GM21515 (cell line): ENCODE data around the gene OXER1.
A peak's percentile ranks its signal among the peaks of the same experiment; 100 is the strongest.

Experiments
- ATAC-seq: cut with Tn5 transposase; IDR thresholded peaks from one replicate; pipeline ENCODE4 v1.9.1; 2021; ENCODE audit not compliant: unreplicated experiment

The OXER1 gene

DNA sequence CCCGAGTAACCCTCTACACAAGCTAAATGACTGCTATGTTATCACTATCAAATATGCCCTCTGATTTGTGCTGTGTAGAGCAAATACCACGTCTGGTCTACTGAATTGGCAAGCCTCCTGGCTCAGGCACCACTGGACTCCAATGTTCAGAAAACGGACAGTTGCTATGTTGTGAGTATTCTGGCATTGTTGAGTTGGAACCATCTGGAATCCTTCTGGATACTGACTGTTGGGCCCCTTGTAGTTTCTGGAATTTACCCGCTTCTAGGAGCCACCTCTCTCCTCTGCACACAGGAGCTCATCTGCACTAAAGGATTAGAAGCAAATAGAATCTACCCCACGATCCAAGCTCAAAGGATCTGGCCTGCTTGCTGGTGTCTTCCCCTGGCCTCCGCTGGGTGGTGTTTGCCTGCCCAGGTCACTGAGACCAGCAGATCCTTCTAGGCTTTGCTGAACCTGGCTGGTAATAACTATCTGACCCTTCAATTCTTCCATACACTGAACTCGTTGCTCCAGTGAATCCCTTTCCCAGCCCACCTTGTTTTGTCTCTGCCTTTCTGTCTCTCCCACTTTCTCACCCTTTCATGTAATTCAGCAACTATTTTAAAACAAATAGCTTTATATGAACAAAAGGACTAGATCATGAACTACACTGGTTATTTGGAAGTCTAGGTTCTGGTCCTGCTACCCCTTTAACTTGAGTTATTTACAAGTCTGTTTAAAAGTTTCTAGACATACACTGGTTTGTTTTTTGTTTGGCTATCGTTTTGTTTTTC is 30.5 kb upstream of the OXER1 start:
- ATAC-seq: no peak

DNA sequence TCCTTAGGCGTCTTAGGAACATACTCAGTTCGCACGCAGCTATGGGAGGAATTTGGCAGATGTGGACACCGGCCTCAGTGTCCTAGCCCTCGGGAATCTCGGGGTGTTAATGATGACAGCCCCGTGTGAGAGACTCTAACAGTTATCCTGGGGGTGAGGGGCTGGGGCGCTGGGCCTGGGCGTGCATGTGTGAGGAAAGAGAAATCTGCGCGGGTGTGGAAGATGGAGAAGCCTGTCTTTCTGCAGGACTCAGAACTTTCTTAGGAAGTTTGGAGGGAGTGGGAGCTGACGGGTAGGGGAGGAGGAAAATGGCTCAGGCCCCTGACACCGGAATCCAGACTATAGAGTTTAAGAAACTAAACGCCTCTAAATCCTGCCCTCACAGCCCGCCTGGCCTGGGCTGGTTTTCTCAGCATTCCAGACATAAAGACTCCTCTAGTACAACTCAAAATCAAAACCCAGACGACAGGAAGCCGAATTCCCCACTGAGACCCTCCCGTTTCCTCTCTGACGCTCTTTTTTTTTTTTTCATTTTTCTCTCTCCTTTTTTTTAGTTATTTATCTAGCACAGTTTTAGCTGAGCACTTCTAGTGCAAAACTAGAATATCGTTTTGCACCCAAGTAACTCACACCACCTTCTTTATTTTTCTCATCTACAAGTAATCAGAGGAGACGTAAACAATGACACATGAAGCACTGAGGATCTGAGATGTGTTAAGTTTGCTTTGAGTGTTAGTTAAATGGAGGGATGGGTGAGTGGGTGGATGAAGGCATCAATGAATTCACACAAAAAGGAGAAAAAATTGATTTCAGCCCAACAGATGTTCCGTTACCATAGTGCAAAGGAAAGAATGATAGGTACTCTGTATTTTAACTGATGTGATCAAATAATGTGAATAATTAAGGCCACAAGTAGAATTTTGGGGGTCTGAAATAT is 29.7 kb upstream of the OXER1 start:
- ATAC-seq: peak; percentile 0

DNA sequence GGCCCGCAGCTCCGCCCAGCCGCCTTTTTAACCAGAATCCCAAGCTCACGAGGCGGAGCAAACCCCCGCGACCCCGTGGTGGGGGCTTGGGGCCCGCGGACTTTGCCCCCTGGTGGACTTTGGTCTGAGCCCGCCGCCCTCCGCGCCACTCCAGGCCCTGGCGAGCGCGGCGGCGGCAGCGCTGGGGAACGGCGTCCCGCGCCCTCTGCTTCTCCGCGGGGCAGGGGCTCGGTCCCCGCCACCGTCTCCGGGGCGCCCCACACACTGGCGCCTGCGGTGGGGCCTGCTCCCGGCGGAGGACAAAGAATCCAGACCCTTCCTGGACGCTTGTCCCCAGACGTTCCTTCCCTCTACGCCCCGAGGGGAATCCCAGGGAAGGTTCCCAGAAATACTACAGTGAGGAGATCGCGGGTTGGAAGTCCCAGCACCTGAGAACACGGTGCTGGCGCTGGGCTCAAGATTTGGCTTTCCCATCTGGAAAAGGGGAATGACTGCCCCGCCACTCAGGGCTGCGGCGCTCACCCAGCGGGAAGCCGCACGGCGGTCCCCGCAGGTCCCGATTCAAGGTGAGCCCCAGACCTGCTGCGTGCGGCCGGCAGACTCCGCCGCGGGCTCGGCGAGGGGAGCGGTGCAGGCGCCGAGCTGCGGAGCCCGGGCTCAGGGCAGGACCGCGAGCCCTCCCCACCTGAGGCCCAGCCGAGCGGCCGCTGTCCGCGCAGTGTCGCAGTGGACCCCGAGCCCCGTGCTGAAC is 28.8 kb upstream of the OXER1 start, which contains the start of gene HAAO:
HAAO (minus strand) TSS at position 1 of the 751 bp plus-strand sequence. CDS start 47 bp downstream, outside the sequence.
- peak; percentile 29 for ATAC-seq

DNA sequence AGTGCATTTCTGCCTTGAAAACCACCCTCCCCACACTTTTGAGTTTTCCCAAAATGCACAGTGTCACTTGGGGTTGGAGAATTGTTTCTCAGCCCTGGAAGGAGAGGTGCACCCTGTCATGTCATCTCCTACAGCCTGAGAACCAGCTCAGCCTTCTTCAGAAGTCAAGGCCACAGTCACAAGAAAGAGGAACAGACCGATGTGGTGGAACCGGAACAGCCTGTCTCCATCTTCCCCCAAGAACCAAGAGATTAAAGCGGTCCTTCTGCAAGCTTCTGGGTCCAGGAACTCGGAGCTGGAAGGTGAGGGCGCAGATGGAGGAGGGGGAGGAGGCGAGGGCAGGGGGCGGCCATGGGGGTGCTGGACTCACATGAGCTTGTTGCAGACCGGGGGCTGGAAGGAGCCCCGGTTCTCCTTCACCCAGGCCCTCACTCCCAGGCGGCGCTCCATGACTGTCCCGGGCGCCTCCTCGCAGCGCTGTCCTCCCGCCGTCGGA is 28.2 kb upstream of the OXER1 start:
- ATAC-seq: peak; percentile 26

DNA sequence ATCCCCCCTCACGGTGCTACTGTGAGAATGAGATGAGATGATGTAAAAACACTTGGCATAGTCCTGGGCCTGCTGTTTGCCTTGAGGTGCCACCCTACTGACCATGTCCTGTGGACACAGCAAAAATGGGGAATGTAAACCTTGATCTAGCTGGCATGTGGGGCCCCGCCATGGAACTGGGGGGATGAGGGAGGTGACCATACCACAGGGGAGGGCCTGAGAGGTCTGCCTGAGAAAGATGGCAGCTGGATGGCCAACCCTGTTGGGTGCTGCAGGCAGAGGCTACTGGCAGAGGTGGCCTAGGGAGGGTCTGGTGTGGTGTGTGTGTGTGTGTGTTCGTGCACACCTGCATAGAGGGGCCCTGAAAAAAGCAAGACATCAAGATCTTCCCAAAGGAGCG is 27.7 kb upstream of the OXER1 start:
- no peak for ATAC-seq

DNA sequence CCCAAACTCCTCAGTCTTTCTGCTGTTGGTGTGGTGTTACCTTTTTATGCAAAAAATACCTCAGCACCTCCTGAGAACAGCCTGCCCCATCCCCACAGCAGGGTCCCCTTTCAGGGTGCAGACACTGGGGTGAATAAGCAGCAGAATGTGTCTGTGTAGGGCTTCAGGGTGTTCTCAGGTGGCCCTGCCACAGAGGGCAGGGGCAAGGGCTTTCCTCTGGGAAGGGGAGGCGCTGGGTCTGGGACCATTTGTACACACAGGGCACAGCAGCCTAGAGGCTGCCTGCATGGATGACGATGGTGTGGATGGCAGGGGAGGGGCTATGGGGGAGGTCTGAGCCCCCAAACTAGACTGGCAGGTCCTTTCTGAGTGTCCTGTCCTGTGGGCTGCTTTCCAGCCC is 25.8 kb upstream of the OXER1 start:
- no peak for ATAC-seq

DNA sequence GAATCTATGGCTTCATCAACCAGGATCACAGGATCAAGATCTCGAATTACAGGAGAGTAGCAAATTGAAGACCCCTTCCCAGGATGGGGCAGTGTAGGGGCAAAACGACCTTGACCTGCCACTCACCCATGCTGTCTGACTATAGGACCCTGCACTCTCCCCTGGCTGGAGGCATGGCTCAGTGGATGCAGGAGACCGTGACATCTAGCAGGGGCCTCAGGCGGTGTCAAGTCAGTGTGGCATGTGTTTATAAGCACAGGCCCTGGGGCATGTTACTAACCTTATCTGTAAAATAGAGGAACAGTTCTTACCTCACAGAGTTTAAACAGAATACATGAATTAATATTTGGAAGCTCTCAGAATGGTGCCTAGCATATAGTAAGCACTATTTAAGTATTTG is 24.9 kb upstream of the OXER1 start:
- no peak for ATAC-seq

DNA sequence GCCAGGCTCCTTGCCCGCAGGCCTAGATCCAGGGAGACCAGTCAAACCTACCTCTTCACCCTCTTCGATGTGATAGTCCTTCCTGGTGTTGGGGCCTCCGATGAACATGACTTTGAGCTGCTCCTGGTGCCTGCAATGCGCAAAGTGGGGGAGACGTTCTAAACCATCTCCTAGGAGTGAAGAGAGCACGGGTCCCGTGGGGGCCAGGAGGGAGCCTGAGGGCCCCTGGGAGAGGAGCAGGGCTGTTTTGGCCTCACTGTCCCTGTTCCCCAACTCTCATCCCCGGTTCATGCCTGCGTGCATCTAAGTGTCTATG is 24.5 kb upstream of the OXER1 start:
- no peak for ATAC-seq

DNA sequence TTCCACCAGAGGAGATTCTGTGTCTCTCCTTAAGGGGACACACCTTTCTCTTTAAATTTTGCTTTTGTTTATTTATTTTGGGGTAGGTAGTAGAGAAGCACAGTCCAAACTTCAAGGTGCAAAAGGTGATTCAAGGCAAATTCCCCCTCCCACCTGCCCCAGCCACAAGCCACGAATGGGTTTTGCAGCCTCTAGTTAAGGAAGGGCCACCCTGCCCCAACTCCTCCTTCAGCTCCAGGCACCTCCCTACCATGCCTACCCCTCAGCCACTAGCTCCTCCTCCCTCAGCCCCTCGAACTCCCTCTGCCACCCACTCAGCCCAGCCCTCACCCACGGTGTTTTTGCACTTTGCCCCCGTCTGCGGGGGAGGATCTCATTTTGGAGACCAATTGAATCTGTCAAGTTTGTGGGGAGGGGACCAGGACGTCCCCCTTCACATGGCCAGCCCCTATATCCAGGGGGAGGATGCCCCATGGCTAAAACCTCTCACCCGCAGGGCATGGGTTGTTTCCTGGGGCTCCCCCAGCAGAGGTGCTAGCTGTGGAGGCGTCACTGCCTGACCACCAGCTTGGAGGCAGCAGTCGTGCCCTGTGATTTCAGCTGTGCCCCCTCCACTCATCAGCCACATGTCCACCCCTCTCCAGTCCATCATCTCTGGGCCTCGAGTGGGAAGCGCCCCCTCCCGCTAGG is 24.0 kb upstream of the OXER1 start:
- no peak for ATAC-seq

DNA sequence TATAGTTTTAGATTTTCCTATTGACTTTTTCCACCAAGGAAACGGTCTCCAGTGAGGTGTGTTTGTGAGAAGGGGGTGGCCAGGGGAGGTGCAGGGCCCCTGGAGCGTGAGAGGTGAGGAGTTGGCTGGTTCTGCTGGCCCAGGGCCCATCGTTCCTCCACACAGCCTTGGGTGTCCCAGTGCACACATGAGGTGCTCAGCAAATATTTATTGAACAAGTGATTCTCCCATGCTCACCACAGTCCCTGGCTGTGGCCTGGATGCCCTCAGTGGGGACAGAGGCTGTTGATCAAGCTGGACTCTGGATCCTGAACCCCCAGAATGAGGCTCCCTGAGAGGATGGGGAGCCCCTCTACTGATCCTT is 23.5 kb upstream of the OXER1 start:
- ATAC-seq: no peak

DNA sequence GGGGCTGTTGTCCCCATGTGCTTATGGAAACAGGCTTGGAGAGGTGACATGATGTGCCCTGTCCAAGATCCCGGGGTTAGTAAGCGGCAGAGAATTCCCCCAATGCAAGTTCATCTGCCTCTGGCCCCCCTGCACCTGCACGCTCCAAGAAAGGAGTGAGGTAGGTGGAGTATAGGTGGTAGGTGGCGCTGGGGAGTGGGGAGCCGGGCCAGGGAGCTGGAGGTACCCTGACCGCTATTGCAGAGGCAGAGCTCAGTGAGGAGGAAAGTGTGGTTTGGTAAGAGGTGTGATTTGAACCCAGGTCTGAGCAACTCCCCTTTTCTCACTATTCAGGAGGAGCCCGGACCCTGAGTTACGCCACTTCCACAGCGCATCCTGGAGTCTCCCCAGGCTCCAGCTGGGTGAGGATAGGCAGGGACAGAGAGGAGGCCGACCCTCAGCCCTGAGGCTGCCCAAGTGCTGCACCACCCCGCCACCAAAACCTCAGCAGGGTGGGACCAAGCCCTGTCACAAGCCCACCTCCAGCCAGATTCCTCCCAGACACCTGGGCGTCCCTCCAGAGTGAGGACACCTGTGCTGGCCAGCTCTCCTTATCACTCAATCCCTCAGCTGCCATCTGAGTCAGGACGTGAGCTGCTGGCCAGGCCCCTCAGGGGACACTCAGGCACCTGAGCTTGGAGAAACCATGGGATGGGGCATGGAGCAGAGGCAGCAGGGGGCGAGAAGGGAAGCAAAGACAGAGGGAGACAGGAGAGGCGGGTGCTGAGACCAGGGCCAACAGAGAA is 22.8 kb upstream of the OXER1 start:
- no peak for ATAC-seq

DNA sequence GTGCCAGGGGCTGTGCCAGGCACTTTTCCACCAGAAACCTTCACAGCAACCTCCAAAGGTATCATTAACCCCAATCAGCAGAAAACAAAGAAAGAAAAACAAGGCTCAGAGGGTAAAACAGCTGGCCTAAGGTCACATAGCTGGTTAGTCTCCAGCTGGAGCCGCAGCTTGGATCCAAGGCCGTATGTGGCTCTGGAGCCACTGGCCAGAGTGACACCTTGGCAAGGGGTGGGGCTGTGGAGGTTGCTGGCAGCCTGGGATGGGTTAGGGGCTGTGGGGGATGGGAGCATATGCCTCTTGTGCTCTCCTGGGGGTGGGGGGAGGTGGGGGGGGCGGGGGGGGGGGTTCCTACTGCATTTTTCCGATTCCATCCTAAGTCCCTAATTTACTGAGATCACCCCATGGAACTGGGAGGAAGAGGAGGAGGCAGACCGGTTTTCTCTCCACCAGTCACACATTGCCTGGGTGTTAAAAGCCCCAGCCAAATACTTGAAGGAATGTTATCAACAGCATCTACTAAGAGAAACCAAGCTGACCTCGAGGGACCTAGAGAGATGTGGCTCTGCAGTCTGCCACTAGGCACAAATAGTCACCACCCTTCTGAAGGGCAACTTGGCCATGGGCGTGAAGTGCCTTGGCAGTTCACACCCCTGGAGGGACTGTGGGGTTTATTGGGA is 20.4 kb upstream of the OXER1 start:
- ATAC-seq: no peak

DNA sequence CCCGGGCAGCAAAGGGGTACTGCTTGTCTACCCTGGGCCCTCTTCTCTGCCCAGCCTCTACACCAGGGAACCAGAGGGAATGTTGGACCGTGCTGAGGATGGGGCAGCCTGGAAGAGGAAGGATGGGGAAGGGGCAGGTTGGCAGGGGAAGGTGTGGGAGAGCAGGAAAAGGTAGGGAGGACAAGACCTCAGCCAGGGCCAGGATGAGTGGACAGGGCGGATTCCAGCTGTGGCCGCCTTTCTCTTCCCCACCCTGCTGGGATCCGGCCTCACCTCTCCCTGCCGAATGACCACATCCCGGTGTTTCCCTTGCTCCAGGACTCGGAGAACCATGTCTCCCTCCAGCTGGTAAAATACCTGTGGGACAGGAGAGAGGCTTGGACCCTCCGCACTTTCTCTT is 19.6 kb upstream of the OXER1 start:
- no peak for ATAC-seq

DNA sequence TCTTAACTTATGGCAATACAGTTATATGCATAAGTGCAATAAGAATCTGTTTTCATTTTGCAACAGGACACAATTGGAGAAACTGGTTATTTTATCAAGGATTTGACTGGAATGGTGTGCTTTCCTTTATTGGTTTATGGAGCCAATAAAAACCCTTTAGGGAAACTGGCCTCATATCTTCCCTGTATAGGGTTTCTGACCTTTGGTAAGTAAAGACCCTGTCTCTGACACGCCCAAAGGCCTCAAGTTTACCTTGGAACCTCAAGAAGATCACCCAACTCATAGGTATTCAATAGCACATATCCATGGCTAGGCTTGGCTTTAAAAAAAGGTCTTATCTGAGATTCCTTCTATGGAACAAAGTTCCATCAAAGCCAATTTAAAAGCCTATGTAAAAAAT is 17.2 kb upstream of the OXER1 start:
- no peak for ATAC-seq

DNA sequence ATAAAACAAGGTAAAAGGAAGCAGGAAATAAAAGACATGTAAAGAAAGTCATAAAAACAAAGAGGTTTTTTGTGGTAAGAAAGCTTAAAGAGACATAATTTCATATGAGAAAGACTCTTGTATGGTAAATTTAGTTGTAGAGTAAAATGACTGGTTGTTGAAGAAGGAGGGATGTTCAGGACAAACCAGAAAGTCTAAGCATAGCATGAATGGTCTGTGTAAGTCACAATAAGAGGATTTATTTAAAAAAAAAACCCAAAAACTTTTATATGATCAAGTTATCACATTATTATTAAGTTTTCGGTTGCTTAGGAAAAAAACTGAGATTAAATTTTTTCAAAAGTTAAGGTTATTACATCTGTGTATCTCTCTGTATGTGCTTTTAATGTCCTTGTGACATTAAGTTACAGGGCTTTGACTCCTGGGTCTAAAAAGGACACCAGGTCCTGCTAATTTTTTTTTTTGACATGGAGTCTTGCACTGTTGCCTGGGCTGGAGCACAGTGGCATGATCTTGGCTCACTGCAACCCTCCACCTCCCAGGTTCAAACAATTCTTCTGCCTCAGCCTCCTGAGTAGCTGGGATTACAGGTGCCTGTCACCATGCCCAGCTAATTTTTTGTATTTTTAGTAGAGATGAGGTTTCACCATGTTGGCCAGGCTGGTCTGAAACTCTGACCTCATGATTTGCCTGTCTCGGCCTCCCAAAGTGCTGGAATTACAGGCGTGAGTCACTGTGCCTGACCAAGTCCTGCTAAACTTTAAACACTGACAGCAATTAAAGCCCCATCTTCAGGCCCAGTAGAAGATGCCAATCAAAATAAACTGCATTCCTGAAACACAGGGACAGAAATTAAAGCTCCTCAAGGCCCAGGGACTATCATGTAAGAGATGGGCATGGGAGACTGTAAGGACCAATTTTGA is 14.2 kb upstream of the OXER1 start:
- no peak for ATAC-seq

DNA sequence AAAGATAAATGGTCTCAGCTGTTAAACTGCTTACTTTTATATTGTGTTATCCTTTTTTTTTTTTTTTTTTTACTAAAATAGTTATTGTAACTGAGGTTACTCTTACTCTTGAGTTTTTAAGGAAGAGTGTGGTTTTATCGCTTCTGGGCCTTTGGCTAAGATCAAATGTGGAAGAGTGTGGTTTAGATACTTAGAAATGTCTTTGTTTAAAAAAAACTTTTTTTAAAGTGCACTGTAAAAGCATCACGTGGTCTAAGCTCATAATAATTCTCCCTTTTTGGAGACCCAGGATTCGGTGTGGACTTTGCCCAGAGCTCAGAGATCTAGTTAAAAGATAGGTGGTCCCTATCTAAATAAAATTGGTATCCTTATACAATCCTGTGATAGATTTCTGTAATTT is 11.9 kb upstream of the OXER1 start:
- ATAC-seq: no peak

DNA sequence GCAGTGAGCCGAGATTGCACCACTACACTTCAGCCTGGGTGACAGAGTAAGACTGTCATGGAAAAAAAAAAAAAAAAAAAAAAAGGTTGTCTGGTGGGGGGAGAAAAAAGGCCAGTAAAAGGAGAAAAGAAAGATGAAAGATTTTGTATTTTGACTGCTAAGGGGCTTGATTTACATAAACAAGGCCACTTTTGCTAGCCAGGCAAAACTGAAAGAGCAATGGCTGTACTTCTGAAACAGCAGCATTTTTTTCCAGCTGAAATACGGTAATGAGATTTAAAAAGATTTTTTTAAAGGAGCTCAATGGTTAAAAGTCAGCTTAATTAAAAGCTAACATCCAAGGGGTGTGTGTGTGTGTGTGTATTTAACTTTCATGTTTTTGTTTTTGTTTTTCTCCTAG is 11.3 kb upstream of the OXER1 start:
- no peak for ATAC-seq

DNA sequence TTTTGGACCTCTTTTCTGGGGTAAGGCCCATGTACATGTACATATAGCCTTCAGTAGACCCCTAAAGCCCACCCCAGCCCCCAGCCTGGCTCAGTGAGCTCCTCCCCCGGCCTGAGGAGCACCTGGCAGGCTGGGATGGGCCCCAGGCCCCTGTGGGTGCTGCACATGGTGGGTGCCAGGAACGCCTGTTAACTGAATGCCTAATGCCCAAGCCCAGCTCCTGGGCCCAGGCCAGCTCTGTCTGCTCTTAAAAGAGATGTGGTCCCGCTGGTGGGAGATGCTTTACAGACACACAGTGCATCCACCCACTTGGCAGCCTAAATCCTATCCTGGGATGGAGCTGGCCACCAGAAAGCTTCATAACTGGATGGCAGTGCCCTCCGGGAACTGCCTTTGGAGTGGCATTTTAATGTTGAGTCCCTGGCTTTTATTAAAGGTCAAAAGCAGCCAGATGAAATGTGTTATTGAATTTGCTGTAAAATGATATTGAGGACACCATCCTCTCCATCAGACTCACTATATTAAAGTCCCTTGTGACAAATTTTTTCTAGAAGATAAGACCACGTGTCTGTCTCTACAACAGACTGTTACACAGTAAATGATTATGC is 7.7 kb upstream of the OXER1 start:
- no peak for ATAC-seq
